CD4-positive, alpha-beta T cell treated with Interleukin-1 beta for 1 hour (primary cell): ENCODE measurements around the gene EPC1.
"Not testable (repeated sequence)": the region's sequence is repeated elsewhere in the genome, so short reads cannot be mapped to it uniquely, and the experiment has no call there.

Source experiments
- DNase-seq, 2 donors: peaks; one replicate each; pipeline ENCODE4 v3.0.0-alpha.2; 2020 to 2022

Gene EPC1

DNA sequence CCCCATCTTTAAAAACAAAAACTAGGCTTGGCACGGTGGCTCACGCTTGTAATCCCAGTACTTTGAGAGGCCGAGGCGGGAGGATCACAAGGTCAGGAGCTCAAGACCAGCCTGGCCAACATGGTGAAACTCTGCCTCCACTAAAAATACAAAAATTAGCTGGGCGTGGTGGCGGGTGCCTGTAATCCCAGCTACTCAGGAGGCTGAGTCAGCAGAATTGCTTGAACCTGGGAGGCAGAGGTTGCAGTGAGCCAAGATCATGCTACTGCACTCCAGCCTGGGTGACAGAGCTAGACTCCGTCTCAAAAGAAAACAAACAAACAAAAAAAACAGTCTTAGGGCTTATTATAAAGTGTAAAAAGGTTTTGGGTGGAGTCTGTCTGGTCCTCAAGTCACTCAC, 117.2 kb downstream of the EPC1 start:
- not testable (repeated sequence) for DNase-seq

DNA sequence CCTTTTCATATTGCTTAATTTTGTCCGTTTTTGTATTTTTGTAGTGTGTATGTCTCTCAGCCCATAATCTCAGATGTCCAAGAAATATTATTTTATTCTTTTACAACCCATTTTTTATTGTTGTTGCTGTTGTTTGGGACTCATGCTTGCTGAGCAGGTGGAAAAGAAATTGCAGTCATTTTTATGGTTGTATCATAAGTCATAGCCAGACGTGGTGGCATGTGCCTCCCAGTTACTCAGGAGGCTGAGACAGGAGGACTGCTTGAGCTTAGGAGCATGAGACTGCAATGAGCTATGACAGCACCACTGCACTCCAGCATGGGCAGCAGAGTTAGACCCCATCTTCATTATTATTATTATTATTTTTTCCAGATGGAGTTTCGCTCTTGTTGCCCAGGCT, 117.8 kb downstream of the EPC1 start:
- DNase-seq: no peak

DNA sequence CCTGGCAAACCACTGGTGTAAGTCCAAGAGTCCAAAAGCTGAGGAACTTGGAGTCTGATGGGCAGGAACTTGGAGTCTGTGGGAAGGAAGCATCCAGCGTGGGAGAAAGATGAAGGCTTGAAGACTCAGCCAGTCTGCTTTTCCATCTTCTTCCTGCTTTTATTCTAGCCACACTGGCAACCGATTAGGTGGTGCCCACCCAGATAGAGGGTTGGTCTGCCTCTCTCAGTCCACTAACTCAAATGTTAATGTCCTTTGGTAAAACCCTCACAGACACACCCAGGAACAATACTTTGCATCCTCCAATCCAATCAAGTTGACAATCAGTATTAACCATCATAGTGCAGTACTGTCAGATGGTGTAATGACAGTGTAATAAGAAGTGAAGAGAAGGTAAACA, 119.2 kb downstream of the EPC1 start:
- DNase-seq: no peak

DNA sequence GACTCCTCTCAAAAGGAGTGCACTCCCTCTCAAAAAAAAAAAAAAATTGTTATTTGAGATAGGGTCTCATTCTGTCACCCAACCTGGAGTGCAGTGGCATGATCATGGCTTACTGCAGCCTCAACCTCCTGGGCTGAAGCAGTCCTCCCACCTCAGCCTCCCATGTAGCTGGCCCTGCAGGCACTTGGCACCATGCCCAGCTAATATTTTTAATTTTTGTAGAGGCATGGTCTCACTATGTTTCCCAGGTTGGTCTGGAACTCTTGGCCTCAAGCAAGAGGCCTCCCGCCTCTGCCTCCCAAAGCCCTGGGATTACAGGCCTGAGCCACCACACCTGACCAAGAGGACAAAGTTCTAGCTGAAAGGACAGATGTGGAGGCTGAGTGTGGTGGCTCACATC, 120.3 kb downstream of the EPC1 start:
- DNase-seq: no peak

DNA sequence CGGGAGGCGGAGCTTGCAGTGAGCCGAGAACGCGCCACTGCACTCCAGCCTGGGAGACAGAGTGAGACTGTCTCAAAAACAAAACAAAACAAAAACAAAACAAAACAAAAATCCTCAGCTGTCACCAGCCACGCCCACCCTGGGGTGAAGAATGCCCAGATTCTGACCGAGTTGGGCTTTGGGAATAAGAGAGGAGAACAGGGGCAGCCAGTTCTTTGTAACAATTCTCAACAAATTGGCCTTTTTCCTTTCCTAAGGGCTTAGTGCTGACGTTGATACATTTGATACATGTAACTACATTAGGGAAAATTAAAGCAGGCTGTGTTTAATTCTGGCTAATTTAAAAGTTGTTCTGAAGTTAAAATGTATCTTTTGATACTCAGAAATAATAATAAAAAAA, 121.0 kb downstream of the EPC1 start:
- DNase-seq: no peak

DNA sequence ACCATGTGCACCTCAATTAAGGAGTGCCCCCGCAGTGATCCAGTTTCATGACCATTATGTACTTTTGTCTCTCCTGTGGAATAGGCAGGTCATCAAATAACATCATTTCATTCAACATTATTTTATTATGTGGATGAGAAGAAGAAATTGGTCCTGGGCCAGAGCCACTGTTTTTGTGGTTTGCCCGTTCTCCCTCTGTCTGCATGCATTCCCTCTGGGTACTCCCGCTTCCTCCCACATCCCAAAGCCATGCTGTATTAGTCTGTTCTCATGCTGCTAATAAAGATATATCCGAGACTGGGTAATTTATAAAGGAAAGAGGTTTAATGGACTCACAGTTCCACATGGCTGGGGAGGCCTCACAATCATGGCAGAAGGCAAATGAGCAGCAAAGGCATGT, 124.6 kb downstream of the EPC1 start:
- not testable (repeated sequence) for DNase-seq

DNA sequence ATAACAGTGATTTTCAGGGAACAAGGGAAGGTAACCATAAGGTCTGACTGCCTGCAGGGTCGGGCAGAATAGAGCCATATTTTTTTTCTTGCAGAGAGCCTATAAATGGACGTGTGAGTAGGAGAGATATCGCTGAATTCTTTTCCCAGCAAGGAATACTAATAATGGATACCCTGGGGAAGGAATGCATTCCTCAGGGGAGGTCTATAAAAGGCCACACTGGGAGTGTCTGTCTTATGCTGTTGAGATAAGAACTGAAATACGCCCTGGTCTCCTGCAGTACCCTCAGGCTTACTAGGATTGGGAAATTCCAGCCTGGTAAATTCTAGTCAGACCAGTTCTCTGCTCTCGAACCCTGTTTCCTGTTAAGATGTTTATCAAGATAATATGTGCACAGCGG, 127.8 kb downstream of the EPC1 start:
- not testable (repeated sequence) for DNase-seq

DNA sequence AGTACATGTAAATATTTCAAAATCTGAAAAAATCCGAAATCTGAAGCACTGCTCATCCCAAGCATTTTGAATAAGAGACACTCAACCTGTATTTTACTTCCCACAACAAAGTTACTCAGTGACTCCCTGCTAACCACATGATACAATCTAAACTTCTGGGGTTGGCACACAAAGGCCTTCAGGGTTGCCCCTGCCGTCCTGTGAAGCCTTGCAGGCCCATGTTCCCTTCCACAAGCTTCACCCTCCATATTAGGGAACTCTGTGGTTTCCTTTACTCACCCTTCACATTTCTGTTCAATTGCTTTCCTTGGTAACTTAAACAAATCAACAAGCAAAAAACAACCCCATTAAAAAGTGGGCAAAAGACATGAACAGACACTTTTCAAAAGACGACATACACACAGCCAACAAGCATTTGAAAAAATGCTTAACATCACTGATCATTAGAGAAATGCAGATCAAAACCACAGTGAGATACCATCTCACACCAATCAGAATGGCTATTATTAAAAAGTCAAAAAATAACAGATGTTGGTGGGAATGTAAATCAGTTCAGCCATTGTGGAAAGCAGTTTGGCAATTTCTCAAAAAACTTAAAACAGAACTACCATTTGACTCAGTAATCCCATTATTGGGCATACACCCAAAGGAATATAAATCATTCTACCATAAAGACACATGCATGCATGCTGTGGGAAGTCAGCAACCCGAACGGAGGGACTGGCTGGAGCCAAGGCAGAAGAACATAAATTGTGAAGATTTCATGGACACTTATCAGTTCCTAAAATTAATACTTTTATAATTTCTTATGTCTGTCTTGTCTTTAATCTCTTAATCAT, 128.5 kb downstream of the EPC1 start:
- DNase-seq: not testable (repeated sequence)
